Measurements from ENCODE around the gene IGFL4.

The IGFL4 gene

GRCh38 chr19:46009530-46010510, 31.0 kb downstream of the IGFL4 start:
- DNase-seq (ENCODE audit: low read depth, low spot score), result peak; percentile 62
- peak; percentile 89 for TF ChIP-seq CTCF (IDR thresholded peaks at IDR 0.05; ENCODE audit: low read depth, low read length)
- in situ Hi-C loops (cut with HindIII; ENCODE audit: low sequenced_read_pairs), result no loop called here
- no peak overlapping the region for H3K4me3 ChIP-seq (ENCODE audit: low read depth, low read length)

- no peak for TF ChIP-seq CTCF (IDR thresholded peaks at IDR 0.05; ENCODE audit: low read depth, low read length)
- in situ Hi-C loops (cut with HindIII; ENCODE audit: low sequenced_read_pairs), result no loop called here
- no peak overlapping the region for H3K4me3 ChIP-seq (ENCODE audit: low read depth, low read length)
- no peak for DNase-seq (ENCODE audit: low read depth, low spot score)
Measured at GRCh38 chr19:46006411-46006810, 34.4 kb downstream of the IGFL4 start.

GRCh38 chr19:46002678-46003275, 38.0 kb downstream of the IGFL4 start:
- no peak overlapping the region for H3K4me3 ChIP-seq (ENCODE audit: low read depth, low read length)
- no peak for TF ChIP-seq CTCF (IDR thresholded peaks at IDR 0.05; ENCODE audit: low read depth, low read length)
- in situ Hi-C loops (cut with HindIII; ENCODE audit: low sequenced_read_pairs), result no loop called here
- no peak for DNase-seq (ENCODE audit: low read depth, low spot score)

GRCh38 chr19:46000491-46001246, 40.1 kb downstream of the IGFL4 start:
- H3K4me3 ChIP-seq (ENCODE audit: low read depth, low read length), result peak overlapping the region; percentile 29

GRCh38 chr19:45999653-46000121, 41.1 kb downstream of the IGFL4 start:
- no peak for TF ChIP-seq CTCF (IDR thresholded peaks at IDR 0.05; ENCODE audit: low read depth, low read length)
- no peak for DNase-seq (ENCODE audit: low read depth, low spot score)
- peak overlapping the region; percentile 8 for H3K4me3 ChIP-seq (ENCODE audit: low read depth, low read length)
- in situ Hi-C loops (cut with HindIII; ENCODE audit: low sequenced_read_pairs), result no loop called here

More at GRCh38 chr19:46000491-46001246, 40.1 kb downstream of the IGFL4 start:
- in situ Hi-C loops (cut with HindIII; ENCODE audit: low sequenced_read_pairs), result no loop called here
- no peak for DNase-seq (ENCODE audit: low read depth, low spot score)
- no peak for TF ChIP-seq CTCF (IDR thresholded peaks at IDR 0.05; ENCODE audit: low read depth, low read length)

GRCh38 chr19:45998834-45999233, 42.0 kb downstream of the IGFL4 start:
- DNase-seq (ENCODE audit: low read depth, low spot score), result no peak
- no peak overlapping the region for H3K4me3 ChIP-seq (ENCODE audit: low read depth, low read length)
- in situ Hi-C loops (cut with HindIII; ENCODE audit: low sequenced_read_pairs), result no loop called here
- no peak for TF ChIP-seq CTCF (IDR thresholded peaks at IDR 0.05; ENCODE audit: low read depth, low read length)

Data from astrocyte of the spinal cord (primary cell).